Posterior vena cava (tissue), 2 donors: ENCODE results near the gene SH3BP5L. TPM values are rescaled to one million over a fixed set of nuclear protein-coding genes. Genes with fewer than 3 reads are reported as not detected.
"Not testable (repeated sequence)": the region's sequence is repeated elsewhere in the genome, so short reads cannot be mapped to it uniquely, and the experiment has no call there.

ENCODE experiments used
- DNase-seq: peaks from one replicate; pipeline ENCODE4 v3.0.0-alpha.2; 2020; ENCODE audit warnings: low spot score
- intact Hi-C, 2 donors: fragments of 100-400 bp; cut with DNase I; formaldehyde crosslinking; loops; one replicate each; pipeline versions ENCODE4 v1.14.1 to v1.14.2; 2022 to 2023
- total RNA-seq, 2 donors: library from RNA; stranded (reverse); fragmentation: NEBNext Ultra II Directional; extraction: Animal tissue kit (Norgen Biotek cat#: 25700); gene quantifications; one replicate each; pipeline ENCODE4 v1.2.1, GENCODE V29; 2021
- donor health status: DM: yes; HTN: yes; CAD: no.
- donor health status: DM: yes; HTN: yes; CAD: no.

SH3BP5L gene
- total RNA-seq, 2 donors from 2014 or later: 17.5 to 18.4 TPM

- intact Hi-C loops: no loop called here
- peak; percentile 24 for DNase-seq
These were observed 11.5 kb upstream of the SH3BP5L start for GRCh38 chr1:248837045-248837780.

GRCh38 chr1:248834343-248834940, 8.7 kb upstream of the SH3BP5L start:
- peak; percentile 23 for DNase-seq
- intact Hi-C loops: no loop called here

- DNase-seq: no peak
- intact Hi-C loops: no loop called here
These were observed 6.1 kb upstream of the SH3BP5L start for GRCh38 chr1:248831842-248832241.

- intact Hi-C loops: not testable (repeated sequence)
These were observed 5.0 kb upstream of the SH3BP5L start for GRCh38 chr1:248830718-248831017.

GRCh38 chr1:248828845-248829244, 3.1 kb upstream of the SH3BP5L start:
- DNase-seq: no peak
- intact Hi-C loops: no loop called here

More at GRCh38 chr1:248830718-248831017, 5.0 kb upstream of the SH3BP5L start:
- peak; percentile 17 for DNase-seq

GRCh38 chr1:248825573-248825908, 174 bp downstream of the SH3BP5L start:
- no peak for DNase-seq
- intact Hi-C loops: no loop called here

- no peak for DNase-seq
- intact Hi-C loops: no loop called here
These were observed 579 bp downstream of the SH3BP5L start for GRCh38 chr1:248825136-248825535.

- DNase-seq: no peak
- intact Hi-C loops: no loop called here
These were observed 1.0 kb downstream of the SH3BP5L start for GRCh38 chr1:248824701-248825100.

GRCh38 chr1:248824301-248824700, 1.4 kb downstream of the SH3BP5L start:
- DNase-seq: no peak
- intact Hi-C loops: no loop called here

GRCh38 chr1:248823517-248824001, 2.2 kb downstream of the SH3BP5L start:
- no peak for DNase-seq
- intact Hi-C loops: no loop called here

- DNase-seq: no peak
- intact Hi-C loops: no loop called here
These were observed 3.3 kb downstream of the SH3BP5L start for GRCh38 chr1:248822148-248823032.

- no peak for DNase-seq
- intact Hi-C loops: no loop called here
These were observed 4.1 kb downstream of the SH3BP5L start for GRCh38 chr1:248821641-248822040.

GRCh38 chr1:248821101-248821500, 4.6 kb downstream of the SH3BP5L start:
- intact Hi-C loops: no loop called here
- no peak for DNase-seq

- intact Hi-C loops: no loop called here
- no peak for DNase-seq
These were observed 5.6 kb downstream of the SH3BP5L start for GRCh38 chr1:248820041-248820585.

GRCh38 chr1:248818505-248819374, 7.0 kb downstream of the SH3BP5L start:
- no peak for DNase-seq
- intact Hi-C loops: no loop called here

- DNase-seq: no peak
- intact Hi-C loops: no loop called here
These were observed 8.7 kb downstream of the SH3BP5L start for GRCh38 chr1:248817065-248817464.

GRCh38 chr1:248816042-248816851, 9.5 kb downstream of the SH3BP5L start:
- intact Hi-C loops: no loop called here
- DNase-seq: no peak

GRCh38 chr1:248815407-248816034, 10.2 kb downstream of the SH3BP5L start:
- DNase-seq: no peak
- intact Hi-C loops: no loop called here
